Transverse colon (tissue), 4 donors: Measurements from ENCODE around the gene HPRT1. TPM values are rescaled to one million over a fixed set of nuclear protein-coding genes. Genes with fewer than 3 reads are reported as not detected.

ENCODE experiments used
- DNase-seq: peaks from one replicate; pipeline ENCODE4 v3.0.0-alpha.2; 2019
- H3K27ac ChIP-seq, 4 donors: fragments of 200-600 bp; sonication (generic); 2 replicates each; pipeline ENCODE4 v1.5.1; 2016 to 2018; ENCODE audit warnings: inconsistent platforms in 4 of 4
- H3K27me3 ChIP-seq: fragments of 200-600 bp; sonication (generic); 2 replicates; pipeline ENCODE4 v1.5.1; 2017; ENCODE audit warnings: inconsistent platforms
- H3K36me3 ChIP-seq, 4 donors: fragments of 200-600 bp; sonication (generic); 2 replicates each; pipeline ENCODE4 v1.5.1; 2017 to 2019; ENCODE audit warnings: inconsistent platforms in 4 of 4
- H3K4me1 ChIP-seq, 4 donors: fragments of 200-600 bp; sonication (generic); 2 replicates each; pipeline ENCODE4 v1.5.1; 2017 to 2020; ENCODE audit warnings: inconsistent platforms in 4 of 4
- H3K4me3 ChIP-seq, 4 donors: fragments of 200-600 bp; sonication (generic); 1 replicate in 1 of 4; 2 replicates in 3 of 4; pipeline versions ENCODE4 v1.5.1 to v1.6.1; 2017 to 2019; ENCODE audit warnings: inconsistent platforms in 4 of 4
- H3K9me3 ChIP-seq, 2 donors: fragments of 200-600 bp; sonication (generic); 2 replicates each; pipeline ENCODE4 v1.5.1; 2017 to 2019; ENCODE audit warnings: inconsistent platforms in 2 of 2
- CTCF ChIP-seq, 5 experiments: fragments of 200-600 bp in 3 of 5; fragments of 450-650 bp in 2 of 5; sonication (generic) in 3 of 5; IDR thresholded peaks; 1 replicate in 2 of 5; 2 replicates in 3 of 5; pipeline ENCODE4 v1.5.1; 2016 to 2017; ENCODE audit warnings: antibody characterized with exemption in 5 of 5, inconsistent platforms in 3 of 5, mild to moderate bottlenecking in 2 of 5, moderate library complexity in 1 of 5
- EP300 ChIP-seq: sonication (generic); formaldehyde crosslinking; IDR thresholded peaks from one replicate; pipeline ENCODE4 v1.6.1; 2017; ENCODE audit warnings: antibody characterized with exemption, low read depth
- POLR2A ChIP-seq: fragments of 450-650 bp; IDR thresholded peaks from one replicate; pipeline ENCODE4 v1.6.1; 2016; ENCODE audit warnings: antibody characterized with exemption, mild to moderate bottlenecking, moderate library complexity
- POLR2AphosphoS5 ChIP-seq, 3 donors: sonication (generic); formaldehyde crosslinking; IDR thresholded peaks; one replicate each; pipeline ENCODE4 v1.6.1; 2016; ENCODE audit warnings: antibody characterized with exemption in 3 of 3
- WGBS, 2 donors: methylation state at CpG; one replicate each; pipeline ENCODE4 v1.1.5; 2018; ENCODE audit warnings: low coverage in 1 of 2; 5-methylcytosine and 5-hydroxymethylcytosine counted together
- in situ Hi-C, 4 donors: fragments of 200-750 bp; cut with MboI; loops; one replicate each; pipeline versions ENCODE4 v1.15.0 to v1.15.1; 2017; ENCODE audit warnings: low sequenced_read_pairs in 3 of 4, low pct_ligation_motif_present in 1 of 4, low pct_unique_long_range_greater_than_20kb in 1 of 4
- intact Hi-C: fragments of 100-400 bp; cut with DNase I; formaldehyde crosslinking; loops from one replicate; pipeline ENCODE4 v1.15.1; 2023; ENCODE audit warnings: low total_unique reads
- total RNA-seq, 4 donors: library from RNA; depleted of rRNA; stranded (reverse); fragments of >200 nt; gene quantifications; one replicate each; pipeline ENCODE4 v1.1.0, GENCODE V29; 2016

Gene HPRT1
- total RNA-seq = 10 to 100 TPM; 10.1 to 16.1 (median 11.9) TPM

- Histone ChIP-seq H3K27ac (peak within 1 kb of the TSS; percentile 82 to 92 (median 89)), H3K4me1 (peaks cover 0 to 3% (median 0%) of the 10 kb centered on the region in 4 donors), H3K9me3 (no peaks in the 10 kb centered on the region), H3K36me3 (no peaks in the 10 kb centered on the region), H3K27me3 (no peaks in the 10 kb centered on the region), H3K4me3 (peak within 1 kb of the TSS; percentile 62 to 83 (median 70))
- in situ Hi-C loops = no loop called here
- TF ChIP-seq CTCF (IDR thresholded peaks at IDR 0.05) (no peak), POLR2A (peak; percentile 38), POLR2AphosphoS5 (IDR thresholded peaks at IDR 0.05) (peak; percentile 12 to 67 (median 46)), EP300 (no peak)
- DNase-seq = peak; percentile 87
- intact Hi-C loops = no loop called here
- WGBS, 2 donors = 37% methylated on average over 84 of the region's 85 CpGs; no CpG with 5 or more reads in 1 of the 2 donors
Observed at GRCh38 chrX:134460005-134460861, at the start of gene HPRT1. Gene HPRT1 (plus strand): TSS chrX:134460165. CDS start chrX:134460312, 147 bp downstream.

DNA sequence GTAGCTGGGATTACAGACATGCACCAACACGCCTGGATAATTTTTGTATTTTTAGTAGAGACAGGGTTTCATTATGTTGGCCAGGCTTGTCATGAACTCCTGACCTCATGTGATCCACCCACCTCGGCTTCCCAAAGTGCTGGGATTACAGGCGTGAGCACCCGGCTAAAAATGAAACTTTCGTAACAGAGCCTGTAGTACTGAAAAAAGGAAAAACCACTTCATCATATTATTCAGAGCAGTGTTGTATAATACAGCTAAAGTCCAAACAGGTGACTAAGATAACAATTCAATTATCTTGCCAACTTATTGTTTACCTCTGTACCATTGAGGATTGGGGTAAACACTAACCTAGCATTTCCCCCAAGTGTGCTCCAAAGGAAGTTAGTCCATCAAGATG lies 43.9 kb upstream of the HPRT1 start:
- H3K36me3 ChIP-seq = no peaks in the 10 kb centered on the region
- H3K9me3 ChIP-seq = no peaks in the 10 kb centered on the region
- no peaks in the 10 kb centered on the region for H3K4me1 ChIP-seq
- TF ChIP-seq POLR2A = no peak
- no peak for TF ChIP-seq CTCF (IDR thresholded peaks at IDR 0.05)
- TF ChIP-seq EP300 = no peak
- TF ChIP-seq POLR2AphosphoS5 (IDR thresholded peaks at IDR 0.05) = no peak
- no peak overlapping the region for H3K27ac ChIP-seq
- H3K27me3 ChIP-seq = no peaks in the 10 kb centered on the region
- intact Hi-C loops = no loop called here
- in situ Hi-C loops = no loop called here
- WGBS, 2 donors = 58 to 80% methylated on average over 1 to 5 of the region's 5 CpGs
- DNase-seq = no peak
- no peak overlapping the region for H3K4me3 ChIP-seq

DNA sequence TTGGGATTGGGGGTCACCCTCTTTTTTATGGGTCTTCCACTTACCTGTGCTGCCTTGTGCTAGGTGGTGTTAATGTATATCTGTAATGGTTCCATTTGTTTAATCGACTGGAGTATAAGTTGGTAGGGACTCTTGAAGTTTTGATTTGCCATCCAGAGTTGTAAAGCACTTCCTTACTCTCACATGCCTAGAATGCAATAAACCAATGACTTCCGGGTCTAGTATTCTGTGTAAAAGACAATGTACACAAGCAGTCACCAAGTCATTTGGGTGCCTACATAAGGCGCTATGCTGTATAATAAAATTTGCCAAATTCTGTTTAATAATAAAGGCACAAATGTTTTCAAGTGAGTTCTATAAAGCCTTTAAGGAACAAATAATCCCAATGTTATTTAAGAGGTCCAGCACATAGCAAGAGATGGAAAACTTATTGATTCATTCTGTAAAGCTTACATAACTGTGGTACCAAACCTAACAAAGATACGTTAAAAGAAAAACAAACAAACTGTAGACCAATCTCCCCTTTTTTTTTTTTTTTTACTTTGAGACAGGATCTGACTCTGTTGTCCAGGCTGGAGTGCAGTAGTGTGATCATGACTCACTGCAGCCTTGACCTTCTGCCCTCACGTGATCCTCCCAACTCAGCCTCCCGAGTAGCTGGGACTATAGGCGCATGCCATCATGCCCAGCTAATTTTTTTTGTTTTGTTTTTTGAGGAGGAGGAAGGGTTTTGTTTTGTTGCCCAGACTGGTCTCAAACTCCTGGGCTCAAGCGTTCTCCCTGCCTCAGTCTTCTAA lies 41.5 kb upstream of the HPRT1 start:
- TF ChIP-seq POLR2AphosphoS5 (IDR thresholded peaks at IDR 0.05) (no peak), CTCF (IDR thresholded peaks at IDR 0.05) (no peak), EP300 (no peak), POLR2A (no peak)
- WGBS, 2 donors = 62 to 63% methylated on average over 1 to 8 of the region's 8 CpGs
- Histone ChIP-seq H3K27me3 (no peaks in the 10 kb centered on the region), H3K4me1 (no peaks in the 10 kb centered on the region), H3K4me3 (no peak overlapping the region), H3K9me3 (no peaks in the 10 kb centered on the region), H3K36me3 (no peaks in the 10 kb centered on the region), H3K27ac (peak overlapping the region; percentile 11 to 49 (median 26))
- no peak for DNase-seq
- intact Hi-C loops = no loop called here
- in situ Hi-C loops = no loop called here

DNA sequence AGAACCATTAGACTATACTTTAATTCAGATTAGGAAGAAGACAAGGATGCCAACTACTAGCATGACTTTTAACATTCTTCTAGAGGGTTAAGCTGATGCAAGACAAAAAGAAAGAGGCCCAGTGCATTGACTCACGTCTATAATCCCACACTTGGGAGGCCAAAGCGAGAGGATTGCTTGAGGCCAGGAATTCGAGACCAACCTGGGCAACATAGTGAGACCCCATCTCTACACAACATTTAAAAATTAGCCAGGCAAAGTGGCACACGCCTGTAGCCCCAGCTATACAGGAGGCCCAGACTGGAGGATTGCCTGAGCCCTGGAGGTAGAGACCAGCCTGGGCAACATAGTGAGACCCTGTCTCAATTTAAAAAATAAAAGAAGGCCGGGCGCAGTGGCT lies 40.2 kb upstream of the HPRT1 start:
- 85% methylated on average over 6 of the region's 6 CpGs; no CpG with 5 or more reads in 1 of the 2 donors for WGBS, 2 donors
- TF ChIP-seq EP300 (no peak), POLR2A (no peak), CTCF (IDR thresholded peaks at IDR 0.05) (no peak), POLR2AphosphoS5 (IDR thresholded peaks at IDR 0.05) (no peak)

More for the DNA sequence above, 40.2 kb upstream of the HPRT1 start:
- no peaks in the 10 kb centered on the region for H3K9me3 ChIP-seq
- intact Hi-C loops = no loop called here
- no peak overlapping the region for H3K27ac ChIP-seq
- no peak overlapping the region for H3K4me3 ChIP-seq
- DNase-seq = no peak
- H3K36me3 ChIP-seq = no peaks in the 10 kb centered on the region
- H3K4me1 ChIP-seq = no peaks in the 10 kb centered on the region
- in situ Hi-C loops = no loop called here
- no peaks in the 10 kb centered on the region for H3K27me3 ChIP-seq
